GM20431 (cell line): ENCODE measurements around the gene RALGAPA2.

Experiments used
- in situ Hi-C: fragments of 300-500 bp; cut with MseI, MboI; formaldehyde crosslinking; loops from one replicate; pipeline ENCODE4 v1.15.0; 2020; ENCODE audit warnings: low sequenced_read_pairs; ENCODE audit not compliant: unreplicated experiment

The RALGAPA2 gene

DNA sequence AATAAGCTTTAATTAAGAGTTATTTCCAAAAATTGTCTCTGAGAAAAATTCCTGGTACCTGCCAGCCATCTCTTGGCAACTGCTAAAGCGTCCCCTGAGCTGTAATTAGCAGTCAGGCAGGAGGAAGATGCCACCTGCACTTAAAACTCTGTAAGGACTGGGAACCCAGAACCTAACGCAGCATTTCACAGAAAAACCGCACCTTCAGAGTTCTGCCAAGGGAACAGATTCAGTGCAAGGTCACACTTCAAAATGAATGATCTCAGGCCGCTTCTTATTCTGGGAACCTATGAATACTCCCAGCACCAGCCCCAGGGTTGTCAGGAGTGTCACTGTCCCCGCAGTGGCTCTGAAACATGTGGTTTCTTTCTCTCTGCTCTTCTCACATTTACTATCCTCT lies 307.8 kb downstream of the RALGAPA2 start:
- in situ Hi-C loops = no loop called here

DNA sequence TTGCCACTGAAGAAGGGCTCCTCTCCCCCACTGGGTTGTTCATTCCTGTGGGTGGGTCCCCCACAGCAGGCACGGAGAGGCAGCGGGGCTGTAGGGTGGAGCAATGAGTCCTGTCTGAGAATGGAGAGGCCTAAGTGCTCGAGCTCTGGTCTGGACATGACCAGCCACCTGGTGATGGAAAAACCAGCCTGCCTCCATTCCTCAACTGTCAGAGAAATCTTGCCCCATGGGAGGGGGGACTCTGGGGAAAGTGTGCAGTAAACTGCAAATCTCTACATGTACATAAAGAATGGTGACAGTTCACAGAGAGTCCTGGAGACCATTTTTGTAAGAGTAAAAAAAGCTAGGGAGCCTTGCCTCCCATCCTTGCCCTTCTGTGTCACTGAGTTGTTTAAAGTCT lies 310.5 kb downstream of the RALGAPA2 start:
- in situ Hi-C loops = no loop called here

DNA sequence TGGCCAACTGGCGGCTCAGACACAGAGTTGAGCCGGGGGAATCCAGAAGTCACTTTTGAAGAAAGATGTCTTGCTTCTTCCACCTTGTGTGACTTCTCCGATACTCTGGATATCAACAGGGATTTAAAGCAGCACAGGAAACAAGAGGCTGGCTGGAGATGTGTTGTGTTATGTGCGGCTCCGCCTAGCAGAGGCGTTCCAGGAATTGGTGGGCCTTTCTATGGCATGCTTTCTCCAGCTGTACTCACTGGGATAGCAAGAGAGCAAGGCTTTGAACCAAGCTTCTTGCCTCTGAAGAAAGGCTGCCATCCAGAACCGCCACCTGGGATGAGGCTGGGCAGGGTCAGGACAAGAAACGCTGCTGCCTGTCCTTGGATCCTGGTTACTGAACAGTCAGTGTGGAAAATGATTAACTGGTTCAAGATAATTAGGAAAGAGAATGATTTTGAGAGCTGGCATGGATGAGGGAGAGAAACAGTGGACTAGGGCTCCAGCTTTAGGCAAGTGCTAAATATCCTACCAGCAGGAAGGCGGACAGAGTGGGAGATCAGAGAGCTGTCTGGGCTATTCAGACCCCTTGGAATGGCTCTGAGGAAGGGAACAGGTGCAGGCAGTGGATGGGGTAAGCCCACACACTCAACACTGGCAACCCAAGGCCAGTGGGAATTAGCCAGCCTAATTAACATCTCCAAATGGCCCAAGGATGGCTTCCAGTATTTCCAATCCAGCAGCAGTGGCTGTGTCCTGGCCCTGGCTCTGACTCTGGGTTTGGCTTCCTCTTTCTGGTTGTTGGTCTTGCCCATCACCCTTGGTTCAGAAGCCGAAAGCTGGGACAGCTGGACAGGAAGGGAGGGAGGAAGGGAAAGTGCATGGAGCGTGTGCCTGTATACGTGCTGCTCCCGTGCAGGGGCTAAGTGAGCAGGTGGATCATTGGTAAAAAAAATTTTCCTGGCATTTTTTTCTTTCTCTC lies 312.6 kb downstream of the RALGAPA2 start:
- in situ Hi-C loops = no loop called here

DNA sequence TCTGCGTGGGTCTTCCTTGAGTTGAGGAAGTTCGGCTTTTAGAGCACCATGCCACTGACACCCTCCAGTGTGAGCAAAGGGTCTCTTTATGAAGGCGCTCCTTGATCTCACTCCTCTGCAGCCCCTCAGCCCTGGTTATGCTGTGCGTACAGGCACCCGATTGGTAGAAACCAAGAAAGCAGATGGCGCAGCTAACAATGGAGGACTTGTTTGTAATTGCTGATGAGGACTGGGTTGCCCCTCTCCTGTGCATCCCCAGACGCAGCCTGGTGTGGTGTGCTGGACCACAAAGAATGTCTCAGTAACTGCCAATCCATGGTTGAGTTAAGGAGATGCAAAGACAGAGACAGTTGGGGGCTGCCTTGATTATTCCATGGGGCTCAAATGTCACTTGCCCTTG lies 314.3 kb downstream of the RALGAPA2 start:
- in situ Hi-C loops = no loop called here

DNA sequence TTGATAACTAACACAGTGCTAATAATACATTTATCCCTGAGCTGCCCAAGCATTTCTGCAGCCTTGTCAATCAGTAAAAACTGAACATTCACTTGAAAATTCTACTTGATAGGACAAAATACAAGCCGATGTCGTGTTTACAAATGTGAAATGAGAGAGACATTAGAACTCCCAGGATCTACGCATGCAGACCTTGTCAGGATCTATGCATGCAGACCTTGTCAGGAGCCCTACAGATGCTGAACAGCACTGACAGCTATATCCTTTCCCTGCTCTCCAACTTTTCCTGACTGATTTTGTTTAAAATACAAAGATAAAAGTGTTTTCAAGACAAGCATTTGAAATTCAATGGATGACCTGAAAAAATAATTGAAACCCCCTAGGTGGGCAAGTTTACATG lies 315.6 kb downstream of the RALGAPA2 start:
- in situ Hi-C loops = no loop called here

DNA sequence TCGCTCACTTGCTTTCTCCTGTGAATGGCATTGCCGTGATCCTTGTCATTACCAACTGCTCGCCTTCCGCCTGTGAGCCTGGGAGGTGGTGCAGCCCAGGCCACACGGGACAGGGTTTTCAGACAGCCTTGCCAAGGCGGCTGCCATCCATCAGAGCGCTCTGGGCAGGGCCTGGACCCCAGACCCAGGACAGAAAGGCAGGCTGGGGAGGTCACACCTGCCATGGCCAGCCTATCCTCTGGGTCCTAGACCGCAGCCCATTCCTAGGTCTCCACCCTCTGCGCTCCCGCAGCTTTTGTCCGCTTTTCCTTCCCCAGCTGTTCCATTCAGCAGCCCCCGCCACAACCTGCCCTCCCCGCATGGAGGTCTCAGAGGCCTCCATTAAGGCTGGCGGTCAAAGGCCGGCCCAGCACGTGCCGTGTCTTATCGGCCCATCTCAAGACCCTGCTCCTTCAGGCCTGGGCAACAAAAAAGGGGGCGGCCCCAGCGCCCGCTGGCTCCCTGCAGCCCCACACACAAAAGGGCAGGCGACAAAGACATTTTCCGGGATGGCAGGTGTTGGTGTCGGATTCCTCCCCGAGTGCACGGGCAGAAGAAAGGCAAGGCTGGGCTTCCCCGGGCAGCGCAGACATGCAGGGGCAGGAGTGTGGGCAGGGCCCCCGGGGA lies 316.4 kb downstream of the RALGAPA2 start:
- in situ Hi-C loops = no loop called here

DNA sequence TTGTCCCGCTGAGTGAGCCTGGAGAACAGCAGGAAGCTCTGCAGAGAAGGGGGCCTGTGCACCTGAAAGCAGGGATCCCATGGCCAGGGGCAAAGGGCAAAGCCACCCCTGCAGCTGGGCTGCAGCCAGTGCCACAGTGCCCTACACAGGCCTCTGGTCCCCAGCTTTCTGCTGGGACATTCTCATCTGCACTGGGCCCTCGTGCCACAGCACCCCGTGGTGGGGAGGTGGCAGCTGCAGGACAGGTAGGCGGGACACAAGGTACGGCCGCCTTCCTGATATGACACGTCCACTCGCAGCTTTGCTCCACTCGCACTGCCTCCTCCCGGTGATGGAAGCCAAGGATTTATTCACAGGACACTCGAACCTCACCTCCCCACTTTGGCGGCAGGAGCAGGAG lies 317.4 kb downstream of the RALGAPA2 start:
- in situ Hi-C loops = no loop called here

DNA sequence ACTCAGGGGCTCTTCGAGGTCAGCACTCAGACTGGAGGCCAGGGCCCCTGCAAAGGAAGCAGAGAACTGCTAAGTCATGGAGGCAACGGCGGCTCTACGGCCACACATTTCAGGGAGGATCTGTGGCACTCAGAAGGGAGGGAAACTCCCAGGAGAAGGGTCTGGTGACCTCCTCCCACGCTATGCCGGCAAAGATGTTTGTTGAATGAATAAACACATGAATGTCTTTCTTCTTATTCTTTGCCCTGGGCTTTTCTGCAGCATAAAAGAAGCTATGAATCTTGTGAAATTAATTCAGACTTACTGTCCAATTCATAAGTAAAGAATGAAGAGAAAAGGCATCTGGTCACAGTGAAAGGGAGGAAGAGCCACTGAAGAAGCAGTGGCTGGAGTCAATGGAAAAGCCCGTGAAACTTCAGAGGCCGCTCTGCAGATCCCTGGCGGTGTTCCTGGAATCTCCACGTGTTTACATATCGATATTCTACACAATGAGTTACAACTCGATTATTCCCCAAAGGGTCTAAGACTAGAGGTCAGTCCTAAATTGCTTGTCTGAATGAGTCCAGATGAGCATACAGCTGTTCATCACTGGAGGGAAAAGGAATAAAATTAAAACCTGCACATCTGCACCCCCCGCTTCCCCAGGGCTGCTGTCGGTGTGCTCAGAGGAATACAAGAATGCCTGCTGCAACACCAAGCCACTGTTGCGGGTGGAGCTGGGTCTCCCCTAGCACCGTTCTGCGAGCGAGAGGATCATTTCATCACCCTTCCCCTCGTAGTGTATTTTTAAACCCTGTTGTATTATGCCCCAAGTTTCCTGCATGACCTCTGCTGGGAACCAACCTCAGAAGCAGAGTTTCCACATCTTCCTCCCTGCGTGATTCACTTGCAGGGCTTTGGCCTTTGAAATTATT lies 319.0 kb downstream of the RALGAPA2 start:
- in situ Hi-C loops = no loop called here

DNA sequence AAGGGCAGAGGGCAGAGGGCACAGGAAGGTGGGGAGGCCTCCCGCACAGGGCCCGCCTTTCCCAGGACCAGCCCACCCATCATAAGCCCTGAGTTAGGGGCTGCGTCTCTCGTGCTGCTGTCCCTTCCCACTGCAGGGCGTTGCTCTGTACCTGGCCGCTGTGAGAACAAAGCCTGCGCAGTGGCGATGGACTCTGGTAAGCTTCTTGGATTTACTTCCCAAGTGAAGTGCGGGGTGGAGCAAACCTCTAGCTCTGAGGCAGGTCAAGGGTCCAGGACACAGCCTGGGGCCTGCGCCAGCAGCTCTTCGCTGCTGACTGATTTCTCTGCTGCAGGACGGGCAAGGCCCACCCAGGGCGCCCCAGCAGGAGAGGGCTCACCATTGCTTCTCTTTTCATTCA lies 320.7 kb downstream of the RALGAPA2 start:
- in situ Hi-C loops = no loop called here

DNA sequence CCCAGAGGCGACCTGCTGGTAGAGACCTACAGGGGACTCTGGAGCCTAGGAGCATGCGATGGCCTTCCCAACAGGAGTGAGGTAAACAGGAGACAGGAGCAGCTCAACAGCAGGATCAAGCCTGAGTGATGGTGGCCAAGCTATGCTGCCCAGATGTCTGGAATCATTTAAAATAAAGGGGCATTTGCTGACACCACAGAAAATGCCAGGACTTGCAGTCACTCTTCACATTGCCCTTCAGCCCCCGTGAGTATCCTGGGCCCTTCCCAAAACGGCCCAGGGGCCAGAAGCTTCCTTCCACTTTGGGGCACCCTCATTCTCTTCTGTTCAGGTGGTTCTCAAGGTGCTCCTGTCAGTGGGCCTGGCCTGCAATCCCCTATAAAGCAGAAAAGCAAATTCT lies 321.3 kb downstream of the RALGAPA2 start:
- in situ Hi-C loops = no loop called here

DNA sequence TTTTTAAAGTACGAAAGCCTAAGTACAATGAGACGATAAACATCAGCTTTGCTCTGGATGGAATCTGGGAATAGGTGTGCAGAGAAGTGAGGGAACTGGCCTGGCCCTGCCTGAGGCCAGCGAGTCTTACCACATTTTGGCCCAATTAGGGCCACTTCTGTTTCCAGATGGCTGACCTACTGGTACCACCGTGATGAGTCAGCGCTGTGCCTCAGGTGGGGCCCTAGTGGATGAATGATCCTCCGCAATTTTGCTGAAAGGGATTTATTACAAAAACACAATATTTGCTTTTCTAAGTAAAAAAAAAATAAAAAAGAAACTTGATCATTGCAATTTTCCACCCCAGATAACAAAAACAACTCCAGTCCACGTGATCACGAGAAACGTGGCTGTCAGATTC lies 322.1 kb downstream of the RALGAPA2 start:
- in situ Hi-C loops = no loop called here

DNA sequence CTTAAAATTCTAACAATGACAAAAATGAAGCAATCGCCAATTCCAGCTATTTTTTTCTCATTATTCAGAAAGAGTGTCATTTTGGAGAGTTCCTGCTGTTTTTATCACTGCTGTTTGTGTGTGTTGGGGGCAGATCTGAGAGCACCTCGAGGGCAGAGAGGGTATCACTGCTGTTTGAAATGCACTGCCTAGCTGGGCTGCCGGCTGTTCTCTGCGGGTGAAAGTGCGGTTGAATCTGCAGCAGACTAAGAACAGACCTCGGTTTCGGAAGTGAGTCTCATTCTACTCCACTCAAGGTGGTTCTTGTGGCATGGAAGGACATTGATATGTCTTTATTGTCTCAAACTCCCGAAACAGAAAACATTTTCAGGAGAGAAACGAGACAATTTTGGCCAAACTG lies 326.3 kb downstream of the RALGAPA2 start:
- in situ Hi-C loops = no loop called here

DNA sequence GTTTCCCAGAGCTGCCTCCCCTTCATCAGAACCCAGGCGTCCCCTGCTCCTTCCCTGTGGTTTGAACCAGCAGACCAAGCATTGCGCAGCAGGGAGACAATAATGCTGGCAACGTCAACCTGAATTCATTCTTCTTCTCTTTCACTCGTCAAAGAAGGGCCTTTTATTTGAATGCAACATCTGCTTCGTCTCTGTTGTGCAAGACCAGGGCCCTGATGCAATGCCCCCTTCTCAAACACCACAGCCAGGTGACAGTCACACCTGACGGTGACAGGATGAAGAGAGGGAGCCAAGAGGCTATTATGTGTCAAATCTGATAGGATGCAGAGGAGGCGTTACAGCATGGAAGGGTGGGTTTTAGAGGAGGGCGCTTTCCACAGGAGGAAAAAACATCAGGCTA lies 336.6 kb downstream of the RALGAPA2 start:
- in situ Hi-C loops = no loop called here

DNA sequence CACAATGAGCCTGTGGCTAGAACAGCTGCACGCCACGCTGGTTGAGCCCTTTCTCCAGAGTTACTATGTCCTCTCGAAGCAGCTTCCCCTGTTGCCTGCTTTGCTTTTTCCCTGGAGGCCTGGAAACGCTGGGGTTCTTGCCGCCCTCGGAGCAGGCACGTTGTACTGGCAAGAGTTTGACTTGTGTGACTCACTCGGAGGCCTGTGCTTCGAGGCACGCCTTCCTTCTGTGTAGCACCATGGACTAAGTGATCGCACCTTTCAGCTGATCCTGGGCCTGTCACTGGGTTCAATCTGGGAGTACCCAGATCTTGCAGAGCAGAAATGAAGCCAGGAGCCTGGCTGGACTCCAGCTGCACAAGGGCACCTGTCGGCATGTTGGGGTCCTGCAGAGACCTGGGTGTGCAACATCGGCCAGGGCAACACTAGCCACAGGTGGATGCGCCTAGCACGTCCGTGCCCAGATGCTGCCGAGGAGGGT lies 339.3 kb downstream of the RALGAPA2 start:
- in situ Hi-C loops = loop anchor here (25.0 kb wide), 1 partner anchor 189 kb away; no protein-coding TSS in a partner anchor

DNA sequence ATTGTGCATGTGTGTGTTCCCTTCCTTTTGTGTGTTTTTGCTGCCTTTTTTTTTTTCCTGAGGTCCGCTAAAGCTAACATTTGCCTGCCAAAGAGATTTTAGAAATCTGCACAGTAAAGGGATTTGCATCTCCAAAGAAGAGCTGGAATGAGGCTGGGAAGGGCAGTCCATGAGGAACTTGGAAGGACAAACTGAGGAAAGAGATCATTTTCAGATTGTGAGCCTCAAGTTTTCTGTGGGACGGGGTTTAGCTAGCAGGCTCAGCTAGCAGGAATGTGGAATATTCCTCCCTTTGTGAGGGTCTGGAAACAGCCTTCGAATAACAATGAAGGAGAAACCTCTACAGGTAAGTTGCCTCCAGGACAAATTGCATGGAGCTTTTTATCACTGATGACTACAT lies 340.8 kb downstream of the RALGAPA2 start:
- in situ Hi-C loops = loop anchor here (25.0 kb wide), 1 partner anchor 191 kb away; no protein-coding TSS in a partner anchor

DNA sequence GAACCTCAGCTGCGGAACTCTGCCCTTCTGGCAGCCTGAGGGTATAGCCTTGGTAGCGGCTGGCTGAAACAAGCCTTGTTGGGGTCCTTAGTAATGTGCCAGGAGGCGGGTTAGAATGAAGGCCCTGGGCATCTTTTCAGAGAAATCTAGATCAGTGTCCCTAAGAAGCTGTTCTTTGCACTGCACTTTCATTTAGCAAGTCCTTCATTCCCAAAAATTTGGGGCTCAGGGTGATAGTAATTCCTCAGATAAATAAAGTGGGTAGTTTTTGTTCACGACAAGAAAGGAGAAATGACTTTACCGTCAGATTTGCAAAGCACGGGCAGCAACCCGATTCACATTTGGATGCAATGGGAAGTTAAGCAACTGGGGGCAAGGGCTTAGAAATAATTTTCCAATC lies 341.4 kb downstream of the RALGAPA2 start:
- in situ Hi-C loops = loop anchor here (25.0 kb wide), 1 partner anchor 191 kb away; no protein-coding TSS in a partner anchor

DNA sequence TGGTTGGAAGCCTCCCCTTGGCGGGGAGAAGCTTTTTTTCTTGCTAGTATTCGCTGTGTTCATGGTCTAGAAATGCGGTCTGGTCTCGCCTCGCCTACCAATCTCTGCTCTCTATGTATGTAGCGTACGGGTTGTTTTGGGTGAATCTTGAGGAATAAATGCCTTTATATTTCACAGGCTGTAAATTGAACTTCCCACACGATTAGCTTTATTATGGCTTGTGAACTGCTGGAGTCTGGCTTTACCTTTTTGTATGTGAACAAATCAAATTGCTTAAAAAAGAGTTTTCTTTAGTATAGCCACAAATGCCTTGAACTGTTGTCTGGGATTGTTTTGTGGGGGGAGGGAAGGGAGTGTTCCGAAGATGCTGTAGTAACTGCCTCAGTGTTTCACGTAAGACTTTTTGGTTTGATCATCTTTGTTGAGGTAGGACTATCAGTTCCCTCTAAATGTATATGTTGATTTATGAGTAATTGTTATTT lies 342.3 kb downstream of the RALGAPA2 start:
- in situ Hi-C loops = loop anchor here (25.0 kb wide), 1 partner anchor 192 kb away; no protein-coding TSS in a partner anchor

DNA sequence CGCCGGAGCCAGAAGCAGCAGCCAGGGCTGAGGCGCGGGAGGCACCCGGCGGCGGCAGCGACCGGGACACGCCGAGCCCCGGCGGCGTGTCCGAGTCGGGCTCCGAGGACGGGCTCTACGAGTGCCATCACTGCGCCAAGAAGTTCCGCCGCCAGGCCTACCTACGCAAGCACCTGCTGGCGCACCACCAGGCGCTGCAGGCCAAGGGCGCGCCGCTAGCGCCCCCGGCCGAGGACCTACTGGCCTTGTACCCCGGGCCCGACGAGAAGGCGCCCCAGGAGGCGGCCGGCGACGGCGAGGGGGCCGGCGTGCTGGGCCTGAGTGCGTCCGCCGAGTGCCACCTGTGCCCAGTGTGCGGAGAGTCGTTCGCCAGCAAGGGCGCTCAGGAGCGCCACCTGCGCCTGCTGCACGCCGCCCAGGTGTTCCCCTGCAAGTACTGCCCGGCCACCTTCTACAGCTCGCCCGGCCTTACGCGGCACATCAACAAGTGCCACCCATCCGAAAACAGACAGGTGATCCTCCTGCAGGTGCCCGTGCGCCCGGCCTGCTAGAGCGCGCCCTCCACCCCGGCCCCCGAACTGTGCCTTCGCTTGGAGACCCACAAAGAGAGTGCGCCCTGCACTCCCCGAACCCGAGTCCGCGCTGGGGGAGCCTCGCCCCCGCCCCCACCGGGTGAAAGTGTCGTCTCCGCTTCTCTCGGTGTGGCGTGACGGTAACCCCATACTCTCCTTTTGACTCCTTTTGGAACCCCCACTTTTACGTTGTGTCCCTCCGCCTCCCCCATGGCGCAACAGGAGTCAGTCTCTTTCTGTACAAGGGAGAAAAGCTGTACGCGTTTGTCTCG lies 343.0 kb downstream of the RALGAPA2 start:
- in situ Hi-C loops = loop anchor here (25.0 kb wide), 1 partner anchor 193 kb away; no protein-coding TSS in a partner anchor
